Activated CD4-positive, alpha-beta T cell treated with anti-CD3 and anti-CD28 coated beads, Interleukin-2, amount 10 ng/mL, durations not matched to agents 7 days and 5 days (primary cell): ENCODE results near the gene C22orf23. TPM values are rescaled to one million over a fixed set of nuclear protein-coding genes. Genes with fewer than 3 reads are reported as not detected.
"Not testable (repeated sequence)": the region's sequence is repeated elsewhere in the genome, so short reads cannot be mapped to it uniquely, and the experiment has no call there.

ENCODE experiments used
- CTCF ChIA-PET: fragments of 350-600 bp; sonication (Branson Sonifier 250); formaldehyde crosslinking; loops from one replicate; lab custom pipeline; 2021; ENCODE audit warnings: antibody characterized with exemption; lab: Charles Lee
- POLR2A ChIA-PET: fragments of 350-600 bp; sonication (Branson Sonifier 250); formaldehyde crosslinking; loops from one replicate; lab custom pipeline; 2021; ENCODE audit warnings: antibody characterized with exemption; lab: Charles Lee
- DNase-seq: peaks from one replicate; pipeline ENCODE4 v3.0.0-alpha.2; 2020
- H3K27ac Mint-ChIP-seq: one replicate; pipeline ENCODE4 v1.8.0; 2021; ENCODE audit warnings: mild to moderate bottlenecking, moderate library complexity, mixed read lengths
- H3K27me3 Mint-ChIP-seq: one replicate; pipeline ENCODE4 v1.8.0; 2021; ENCODE audit warnings: mixed read lengths
- H3K36me3 Mint-ChIP-seq: one replicate; pipeline ENCODE4 v1.8.0; 2021; ENCODE audit warnings: low read depth, mixed read lengths
- H3K4me1 Mint-ChIP-seq: one replicate; pipeline ENCODE4 v1.8.0; 2021; ENCODE audit warnings: mixed read lengths
- H3K4me3 Mint-ChIP-seq: one replicate; pipeline ENCODE4 v1.8.0; 2021; ENCODE audit warnings: mild to moderate bottlenecking, moderate library complexity, mixed read lengths
- H3K9me3 Mint-ChIP-seq: one replicate; pipeline ENCODE4 v1.8.0; 2021; ENCODE audit warnings: mixed read lengths
- total RNA-seq, 2 experiments: library from RNA; stranded (reverse); gene quantifications; one replicate each; pipeline ENCODE4 v1.2.3, GENCODE V29; 2021

The C22orf23 gene
- total RNA-seq, 2 experiments from 2014 or later, result 0.23 TPM; not detected in 1

DNA sequence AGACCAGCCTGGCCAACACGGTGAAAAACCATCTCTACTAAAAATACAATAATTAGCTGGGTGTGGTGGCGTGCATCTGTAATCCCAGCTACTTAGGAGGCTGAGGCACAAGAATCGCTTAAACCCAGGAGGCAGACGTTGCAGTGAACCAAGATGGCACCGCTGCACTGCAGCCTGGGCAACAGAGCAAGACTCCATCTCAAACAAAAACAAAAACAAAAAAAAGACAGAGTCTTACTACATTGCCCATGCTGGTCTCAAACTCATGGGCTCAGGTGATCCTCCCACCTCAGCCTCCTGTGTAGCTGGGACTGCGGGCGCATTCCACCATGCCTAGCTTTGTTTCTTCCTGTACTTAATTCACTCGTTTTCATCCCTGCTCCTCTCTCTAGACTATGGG, 22.6 kb upstream of the C22orf23 start:
- CTCF ChIA-PET, result interaction anchor here (0.6 to 1.7 kb wide), 3 partner anchors 9 to 41 kb away, joined by 3 to 4 read pairs (median 3); no protein-coding TSS in a partner anchor
- H3K27me3 Mint-ChIP-seq, H3K9me3 Mint-ChIP-seq, H3K36me3 Mint-ChIP-seq, DNase-seq, POLR2A ChIA-PET, H3K4me3 Mint-ChIP-seq, H3K4me1 Mint-ChIP-seq, H3K27ac Mint-ChIP-seq: not testable (repeated sequence)

- ChIA-PET CTCF (no interaction called here), POLR2A (no interaction called here)
- H3K4me3 Mint-ChIP-seq, result no peak overlapping the region
- no peaks in the 10 kb centered on the region for H3K4me1 Mint-ChIP-seq
- H3K27me3 Mint-ChIP-seq, result no peaks in the 10 kb centered on the region
- H3K27ac Mint-ChIP-seq, result no peak overlapping the region
- DNase-seq, result no peak
- peaks cover 2% of the 10 kb centered on the region for H3K36me3 Mint-ChIP-seq
- no peaks in the 10 kb centered on the region for H3K9me3 Mint-ChIP-seq
Measured at GRCh38 chr22:37975153-37975552, 21.8 kb upstream of the C22orf23 start.

DNA sequence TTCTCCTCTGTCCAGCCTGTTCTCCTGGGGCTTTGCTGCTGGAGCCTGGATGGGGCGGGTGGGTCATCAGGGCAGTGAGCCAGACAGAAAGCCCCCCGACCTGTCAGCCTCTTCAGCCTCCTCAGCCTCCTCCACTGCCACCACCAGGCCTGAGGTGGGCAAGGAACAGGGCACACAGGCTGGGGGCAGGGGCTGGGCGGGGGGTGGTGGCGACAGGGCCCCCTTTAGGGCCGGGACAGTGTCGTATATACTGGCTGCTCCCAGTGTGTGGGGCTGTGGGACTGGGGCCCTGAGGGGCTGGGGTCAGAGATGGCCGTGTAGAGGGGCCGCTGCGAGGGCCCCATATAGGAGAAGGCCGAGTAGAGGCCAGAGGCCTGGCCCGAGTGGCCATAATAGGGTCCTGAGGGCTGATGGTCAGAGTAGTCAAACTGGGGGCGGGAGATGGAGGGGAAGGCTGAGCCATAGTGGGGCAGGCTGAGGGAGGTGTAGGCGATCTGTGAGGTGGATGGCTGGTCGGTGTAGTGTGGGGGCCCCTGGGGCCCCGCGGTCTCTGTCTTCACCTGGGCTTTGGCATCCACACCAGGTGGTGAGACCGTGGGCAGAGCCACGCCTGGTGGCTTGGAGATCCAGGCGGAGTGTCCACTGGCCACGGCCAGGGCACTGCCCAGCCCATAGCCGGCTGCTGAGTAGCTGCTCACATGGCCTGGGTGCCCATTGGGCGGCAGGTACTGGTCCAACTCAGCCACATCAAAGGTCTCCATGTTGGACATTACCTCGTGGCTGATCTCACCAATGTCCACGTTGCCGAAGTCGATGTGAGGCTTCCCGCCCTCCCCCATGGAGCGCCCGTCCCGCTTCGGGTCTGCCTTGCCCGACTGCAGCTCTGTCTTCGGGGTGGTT, 20.1 kb upstream of the C22orf23 start:
- Mint-ChIP-seq H3K27ac (no peak overlapping the region), H3K4me3 (no peak overlapping the region), H3K4me1 (no peaks in the 10 kb centered on the region), H3K27me3 (no peaks in the 10 kb centered on the region), H3K36me3 (peaks cover 8% of the 10 kb centered on the region), H3K9me3 (no peaks in the 10 kb centered on the region)
- ChIA-PET POLR2A (no interaction called here), CTCF (interaction anchor here (0.6 to 1.3 kb wide), 2 partner anchors 19 to 25 kb away, joined by 3 read pairs; no protein-coding TSS in a partner anchor)
- no peak for DNase-seq

- H3K4me3 Mint-ChIP-seq, result no peak overlapping the region
- DNase-seq, result no peak
- H3K36me3 Mint-ChIP-seq, result peaks cover 11% of the 10 kb centered on the region
- ChIA-PET CTCF (no interaction called here), POLR2A (interaction anchor here (0.6 kb wide), 1 partner anchor 10 kb away, joined by 5 read pairs; no protein-coding TSS in a partner anchor)
- no peaks in the 10 kb centered on the region for H3K27me3 Mint-ChIP-seq
- H3K9me3 Mint-ChIP-seq, result no peaks in the 10 kb centered on the region
- H3K4me1 Mint-ChIP-seq, result no peaks in the 10 kb centered on the region
- H3K27ac Mint-ChIP-seq, result no peak overlapping the region
Measured at GRCh38 chr22:37972527-37972926, 19.1 kb upstream of the C22orf23 start.

- ChIA-PET POLR2A (no interaction called here), CTCF (interaction anchor here (0.8 kb wide), 1 partner anchor 650 kb away, joined by 3 read pairs; no protein-coding TSS in a partner anchor)
- H3K4me3 Mint-ChIP-seq, result no peak overlapping the region
- H3K9me3 Mint-ChIP-seq, result no peaks in the 10 kb centered on the region
- DNase-seq, result no peak
- no peak overlapping the region for H3K27ac Mint-ChIP-seq
- H3K36me3 Mint-ChIP-seq, result peaks cover 14% of the 10 kb centered on the region
- H3K27me3 Mint-ChIP-seq, result no peaks in the 10 kb centered on the region
- H3K4me1 Mint-ChIP-seq, result no peaks in the 10 kb centered on the region
Measured at GRCh38 chr22:37971475-37972434, 18.4 kb upstream of the C22orf23 start.

GRCh38 chr22:37970864-37971263, 17.5 kb upstream of the C22orf23 start:
- no peak for DNase-seq
- Mint-ChIP-seq H3K4me1 (peaks cover 2% of the 10 kb centered on the region), H3K27me3 (no peaks in the 10 kb centered on the region), H3K4me3 (no peak overlapping the region), H3K9me3 (no peaks in the 10 kb centered on the region), H3K27ac (no peak overlapping the region), H3K36me3 (peaks cover 14% of the 10 kb centered on the region)
- ChIA-PET CTCF (interaction anchor here (0.8 kb wide), 1 partner anchor 650 kb away, joined by 3 read pairs; no protein-coding TSS in a partner anchor), POLR2A (no interaction called here)

DNA sequence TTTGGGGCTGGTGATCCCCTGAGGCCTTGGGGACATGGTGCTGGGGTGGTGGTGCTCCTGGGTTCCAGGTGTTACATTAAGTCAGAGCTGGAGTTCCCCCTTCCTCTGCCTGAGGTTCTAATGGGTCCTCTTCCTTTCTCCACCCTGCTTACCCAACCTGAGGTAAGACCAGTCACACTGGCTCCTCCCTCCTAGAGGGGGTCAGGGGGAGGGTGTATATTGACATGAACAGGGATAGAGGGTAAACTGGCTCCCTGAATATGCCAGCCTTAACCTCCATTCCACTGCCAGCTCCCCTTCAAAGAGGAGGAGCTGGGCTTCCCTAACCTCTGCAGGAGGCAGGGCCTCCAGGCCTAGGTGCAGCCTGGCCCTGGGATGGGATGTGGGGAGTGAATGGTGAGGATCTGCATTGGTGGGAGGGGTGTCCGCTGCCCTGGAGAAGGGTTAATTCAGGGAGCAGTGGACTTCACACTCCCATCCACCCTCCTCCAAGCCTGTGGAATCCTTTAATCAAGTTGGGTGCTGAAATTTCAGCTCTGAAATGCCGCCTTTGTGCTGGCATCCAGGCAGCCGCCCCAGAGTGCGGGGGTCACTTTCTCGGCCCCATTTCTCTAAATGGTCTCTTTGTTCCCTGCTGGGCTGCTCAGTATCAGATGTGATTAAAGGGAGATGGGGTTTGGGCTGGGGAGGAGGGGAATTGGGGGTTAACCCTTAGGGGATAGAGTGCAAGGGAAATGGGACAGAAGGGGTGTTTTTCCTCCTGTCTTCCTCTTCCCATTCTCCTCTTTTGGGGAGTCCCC, 15.3 kb upstream of the C22orf23 start:
- Mint-ChIP-seq H3K9me3 (no peaks in the 10 kb centered on the region), H3K4me1 (peaks cover 2% of the 10 kb centered on the region), H3K27ac (peak overlapping the region; percentile 27), H3K27me3 (no peaks in the 10 kb centered on the region), H3K4me3 (no peak overlapping the region), H3K36me3 (peaks cover 14% of the 10 kb centered on the region)
- POLR2A ChIA-PET, result no interaction called here
- no peak for DNase-seq
- CTCF ChIA-PET, result interaction anchor here (1.0 to 2.4 kb wide), 2 partner anchors 15 to 24 kb away, joined by 3 to 8 read pairs; partner anchors contain the start of genes C22orf23 and POLR2F

DNA sequence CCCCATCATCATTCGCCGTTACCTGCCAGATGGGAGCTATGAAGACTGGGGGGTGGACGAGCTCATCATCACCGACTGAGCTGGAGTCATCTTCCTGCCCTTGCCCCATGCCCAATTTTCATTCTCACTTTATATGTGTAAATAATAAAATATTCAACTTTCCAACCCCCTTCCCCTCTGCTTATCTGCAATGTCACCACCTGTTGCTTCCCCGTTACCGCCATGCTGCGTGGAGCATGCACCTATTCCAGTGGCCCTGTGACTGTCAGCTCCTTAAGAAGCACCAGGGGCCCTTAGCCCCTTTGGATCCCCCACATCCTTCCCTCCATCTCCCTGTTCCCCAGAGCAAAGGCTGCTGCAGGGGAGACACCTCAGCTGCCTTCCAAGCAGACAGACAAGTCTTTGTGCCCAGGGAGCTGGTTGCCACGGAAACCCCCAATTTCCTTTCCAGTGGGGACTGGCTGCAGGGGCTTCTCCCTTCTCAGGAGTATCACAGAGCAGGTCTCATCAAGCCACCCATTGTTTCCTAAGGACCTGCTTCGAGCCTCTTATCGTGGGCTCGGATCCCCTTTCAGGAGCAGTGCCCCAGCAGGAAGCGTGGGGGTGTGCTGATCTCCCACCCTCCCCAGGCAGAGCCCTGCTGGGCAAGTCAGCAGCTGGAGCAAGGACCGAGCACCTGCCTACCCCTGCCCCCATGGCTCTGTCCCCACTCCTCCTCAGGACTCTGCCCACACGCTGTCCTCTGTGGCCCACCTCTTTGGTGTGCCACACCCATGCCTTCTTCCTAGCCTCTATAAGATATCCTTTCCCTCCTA, 14.4 kb upstream of the C22orf23 start:
- Mint-ChIP-seq H3K27ac (peak overlapping the region; percentile 27), H3K4me3 (no peak overlapping the region), H3K4me1 (peaks cover 2% of the 10 kb centered on the region), H3K36me3 (peaks cover 14% of the 10 kb centered on the region), H3K27me3 (no peaks in the 10 kb centered on the region), H3K9me3 (no peaks in the 10 kb centered on the region)
- ChIA-PET POLR2A (no interaction called here), CTCF (interaction anchor here (1.0 to 3.5 kb wide), 4 partner anchors 9 to 149 kb away, joined by 3 to 13 read pairs (median 6); partner anchors contain the start of genes C22orf23 and POLR2F)
- no peak for DNase-seq

- H3K9me3 Mint-ChIP-seq, result no peaks in the 10 kb centered on the region
- no peak overlapping the region for H3K4me3 Mint-ChIP-seq
- H3K36me3 Mint-ChIP-seq, result peaks cover 17% of the 10 kb centered on the region
- ChIA-PET POLR2A (no interaction called here), CTCF (interaction anchor here (1.0 to 3.5 kb wide), 3 partner anchors 9 to 148 kb away, joined by 4 to 13 read pairs (median 8); partner anchors contain the start of genes C22orf23 and POLR2F)
- no peaks in the 10 kb centered on the region for H3K27me3 Mint-ChIP-seq
- H3K27ac Mint-ChIP-seq, result no peak overlapping the region
- no peak for DNase-seq
- peaks cover 2% of the 10 kb centered on the region for H3K4me1 Mint-ChIP-seq
Measured at GRCh38 chr22:37967147-37967546, 13.7 kb upstream of the C22orf23 start.

- CTCF ChIA-PET, result interaction anchor here (0.6 to 3.5 kb wide), 11 partner anchors 10 to 341 kb away, joined by 3 to 13 read pairs (median 4); no protein-coding TSS in a partner anchor
- peaks cover 26% of the 10 kb centered on the region for H3K36me3 Mint-ChIP-seq
- H3K4me3 Mint-ChIP-seq, result no peak overlapping the region
- H3K9me3 Mint-ChIP-seq, result no peaks in the 10 kb centered on the region
- POLR2A ChIA-PET, result no interaction called here
- peaks cover 2% of the 10 kb centered on the region for H3K4me1 Mint-ChIP-seq
- no peaks in the 10 kb centered on the region for H3K27me3 Mint-ChIP-seq
- DNase-seq, result no peak
- no peak overlapping the region for H3K27ac Mint-ChIP-seq
Measured at GRCh38 chr22:37965940-37966664, 12.7 kb upstream of the C22orf23 start.

DNA sequence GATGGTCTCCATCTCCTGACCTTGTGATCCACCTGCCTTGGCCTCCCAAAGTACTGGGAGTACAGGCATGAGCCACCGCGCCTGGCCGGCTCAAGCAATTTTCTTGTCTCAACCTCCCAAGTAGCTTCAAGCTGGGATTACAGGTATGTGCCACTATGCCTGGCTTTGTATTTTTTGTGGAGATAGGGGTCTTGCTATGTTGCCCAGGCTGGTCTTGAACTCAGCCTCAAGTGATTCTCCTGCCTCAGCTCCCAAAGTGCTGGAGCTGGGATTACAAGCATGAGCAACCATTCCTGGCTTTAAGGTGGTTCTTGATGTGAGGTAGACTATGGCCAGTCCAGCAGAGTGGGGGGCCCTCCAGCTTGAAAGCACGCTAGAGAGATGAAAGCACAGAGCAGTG, 7.7 kb upstream of the C22orf23 start:
- no peak for DNase-seq
- Mint-ChIP-seq H3K4me3 (no peak overlapping the region), H3K4me1 (peaks cover 2% of the 10 kb centered on the region), H3K27me3 (no peaks in the 10 kb centered on the region), H3K27ac (no peak overlapping the region), H3K36me3 (peaks cover 47% of the 10 kb centered on the region), H3K9me3 (no peaks in the 10 kb centered on the region)
- POLR2A ChIA-PET, result no interaction called here
- CTCF ChIA-PET, result no interaction called here
